ENCODE measurements around the gene METTL15. TPM values are rescaled to one million over a fixed set of nuclear protein-coding genes. Genes with fewer than 3 reads are reported as not detected.
"Not testable (repeated sequence)": the region's sequence is repeated elsewhere in the genome, so short reads cannot be mapped to it uniquely, and the experiment has no call there.

The METTL15 gene
- total and polyA plus RNA-seq, 2 of the 8 experiments (the other 6 are each of a cell fraction or from before 2014, with no cell fraction given): 5.4 to 10.5 TPM

GRCh38 chr11:28290995-28291394 is 182.8 kb downstream of the METTL15 start:
- H3K18ac ChIP-seq (ENCODE audit: extremely low read depth, low read length); H3K27ac ChIP-seq (ENCODE audit: low read depth, low read length); H2BK120ac ChIP-seq (replicated peaks; ENCODE audit: low read depth, low read length); POLR2A ChIA-PET (ENCODE audit: partially characterized antibody); H2BK15ac ChIP-seq (ENCODE audit: low read length); H2BK5ac ChIP-seq (ENCODE audit: low read depth, low read length); FAIRE-seq; H3K23me2 ChIP-seq (ENCODE audit: low read depth, low read length); H4K8ac ChIP-seq (ENCODE audit: extremely low read depth, insufficient read depth, low read length); H3K14ac ChIP-seq (ENCODE audit: insufficient read length); H3K4me2 ChIP-seq (ENCODE audit: insufficient read depth in 1 of 2, low read depth in 2 of 2, low read length in 2 of 2); H2BK12ac ChIP-seq (ENCODE audit: low read depth, low read length); H3K4me1 ChIP-seq (replicated peaks in 1 of 4; ENCODE audit: control insufficient read depth in 3 of 4, insufficient read depth in 4 of 4, low read length in 3 of 4); H3K56ac ChIP-seq (replicated peaks; ENCODE audit: insufficient read length, low read depth, low read length); H3K4ac ChIP-seq (replicated peaks; ENCODE audit: insufficient read length, low read depth, low read length); H2BK20ac ChIP-seq (ENCODE audit: low read length); H3K9me3 ChIP-seq (ENCODE audit: insufficient read depth in 2 of 2, low read depth in 1 of 2, low read length in 1 of 2); DNase-seq (ENCODE audit: low read depth in 1 of 2, low spot score in 2 of 2); H3K23ac ChIP-seq (ENCODE audit: insufficient read length); H4K20me1 ChIP-seq (replicated peaks in 1 of 2; ENCODE audit: control insufficient read depth in 1 of 2, insufficient read depth in 2 of 2, low read length in 2 of 2); H3K27me3 ChIP-seq (replicated peaks in 1 of 4; ENCODE audit: control insufficient read depth in 3 of 4, extremely low read depth in 1 of 4, insufficient read depth in 3 of 4, low read length in 3 of 4); H3K9ac ChIP-seq (replicated peaks in 1 of 4; ENCODE audit: extremely low read depth in 1 of 4, low read depth in 3 of 4, low read length in 3 of 4); H4K5ac ChIP-seq (ENCODE audit: insufficient read length, low read depth, low read length); H2AK5ac ChIP-seq (ENCODE audit: low read depth, low read length); H4K91ac ChIP-seq (replicated peaks; ENCODE audit: insufficient read length, low read length); H3K79me1 ChIP-seq (ENCODE audit: low read depth, low read length); H3K79me2 ChIP-seq (ENCODE audit: control insufficient read depth in 1 of 2, insufficient read depth in 2 of 2, low read length in 2 of 2); H2AFZ ChIP-seq (ENCODE audit: low read length); H3K4me3 ChIP-seq (ENCODE audit: extremely low read depth in 1 of 4, insufficient read depth in 2 of 4, low read depth in 3 of 4, low read length in 4 of 4); H3K36me3 ChIP-seq (ENCODE audit: control insufficient read depth in 2 of 4, insufficient read depth in 4 of 4, low read length in 3 of 4): not testable (repeated sequence)
- CTCF ChIA-PET (ENCODE audit: partially characterized antibody): interaction anchor here (0.6 kb wide), 1 partner anchor 273 kb away, joined by 3 read pairs; no protein-coding TSS in a partner anchor
- 95% methylated on average over 6 of the region's 7 CpGs; no CpG with 5 or more reads in 1 of the 2 experiments for WGBS, 2 experiments (ENCODE audit: extremely low coverage in 1 of 2, insufficient coverage in 1 of 2, insufficient read length in 1 of 2, insufficient replicate concordance in 2 of 2, low coverage in 1 of 2, low lambda C conversion rate in 2 of 2, missing lambda C conversion rate in 1 of 2)
